ENCODE measurements around the gene DBNDD2. TPM values are rescaled to one million over a fixed set of nuclear protein-coding genes. Genes with fewer than 3 reads are reported as not detected.

DBNDD2 gene
- total RNA-seq, 1 experiment from 2014 or later: 58.7 TPM

- TF ChIP-seq, protein P1, sequence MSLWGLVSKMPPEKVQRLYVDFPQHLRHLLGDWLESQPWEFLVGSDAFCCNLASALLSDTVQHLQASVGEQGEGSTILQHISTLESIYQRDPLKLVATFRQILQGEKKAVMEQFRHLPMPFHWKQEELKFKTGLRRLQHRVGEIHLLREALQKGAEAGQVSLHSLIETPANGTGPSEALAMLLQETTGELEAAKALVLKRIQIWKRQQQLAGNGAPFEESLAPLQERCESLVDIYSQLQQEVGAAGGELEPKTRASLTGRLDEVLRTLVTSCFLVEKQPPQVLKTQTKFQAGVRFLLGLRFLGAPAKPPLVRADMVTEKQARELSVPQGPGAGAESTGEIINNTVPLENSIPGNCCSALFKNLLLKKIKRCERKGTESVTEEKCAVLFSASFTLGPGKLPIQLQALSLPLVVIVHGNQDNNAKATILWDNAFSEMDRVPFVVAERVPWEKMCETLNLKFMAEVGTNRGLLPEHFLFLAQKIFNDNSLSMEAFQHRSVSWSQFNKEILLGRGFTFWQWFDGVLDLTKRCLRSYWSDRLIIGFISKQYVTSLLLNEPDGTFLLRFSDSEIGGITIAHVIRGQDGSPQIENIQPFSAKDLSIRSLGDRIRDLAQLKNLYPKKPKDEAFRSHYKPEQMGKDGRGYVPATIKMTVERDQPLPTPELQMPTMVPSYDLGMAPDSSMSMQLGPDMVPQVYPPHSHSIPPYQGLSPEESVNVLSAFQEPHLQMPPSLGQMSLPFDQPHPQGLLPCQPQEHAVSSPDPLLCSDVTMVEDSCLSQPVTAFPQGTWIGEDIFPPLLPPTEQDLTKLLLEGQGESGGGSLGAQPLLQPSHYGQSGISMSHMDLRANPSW (CRISPR knock-in tag; conservative IDR thresholded peaks at IDR 0.05; ENCODE audit: low read depth): no peak
- TF ChIP-seq ZNF317 (CRISPR knock-in tag; IDR thresholded peaks at IDR 0.05; ENCODE audit: borderline replicate concordance, low read depth): no peak
- TF ChIP-seq, protein P2, sequence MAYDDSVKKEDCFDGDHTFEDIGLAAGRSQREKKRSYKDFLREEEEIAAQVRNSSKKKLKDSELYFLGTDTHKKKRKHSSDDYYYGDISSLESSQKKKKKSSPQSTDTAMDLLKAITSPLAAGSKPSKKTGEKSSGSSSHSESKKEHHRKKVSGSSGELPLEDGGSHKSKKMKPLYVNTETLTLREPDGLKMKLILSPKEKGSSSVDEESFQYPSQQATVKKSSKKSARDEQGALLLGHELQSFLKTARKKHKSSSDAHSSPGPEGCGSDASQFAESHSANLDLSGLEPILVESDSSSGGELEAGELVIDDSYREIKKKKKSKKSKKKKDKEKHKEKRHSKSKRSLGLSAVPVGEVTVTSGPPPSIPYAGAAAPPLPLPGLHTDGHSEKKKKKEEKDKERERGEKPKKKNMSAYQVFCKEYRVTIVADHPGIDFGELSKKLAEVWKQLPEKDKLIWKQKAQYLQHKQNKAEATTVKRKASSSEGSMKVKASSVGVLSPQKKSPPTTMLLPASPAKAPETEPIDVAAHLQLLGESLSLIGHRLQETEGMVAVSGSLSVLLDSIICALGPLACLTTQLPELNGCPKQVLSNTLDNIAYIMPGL (CRISPR knock-in tag; IDR thresholded peaks at IDR 0.05): peak; percentile 69; the same call in 1 of the 2 replicates
- TF ChIP-seq NR1H2 (CRISPR knock-in tag; IDR thresholded peaks at IDR 0.05): no peak
- peak; percentile 89 for TF ChIP-seq CREM (CRISPR knock-in tag; IDR thresholded peaks at IDR 0.05)
- TF ChIP-seq, protein P3, sequence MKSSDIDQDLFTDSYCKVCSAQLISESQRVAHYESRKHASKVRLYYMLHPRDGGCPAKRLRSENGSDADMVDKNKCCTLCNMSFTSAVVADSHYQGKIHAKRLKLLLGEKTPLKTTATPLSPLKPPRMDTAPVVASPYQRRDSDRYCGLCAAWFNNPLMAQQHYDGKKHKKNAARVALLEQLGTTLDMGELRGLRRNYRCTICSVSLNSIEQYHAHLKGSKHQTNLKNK (CRISPR knock-in tag; IDR thresholded peaks at IDR 0.05): no peak
- no peak for TF ChIP-seq ZNF219 (CRISPR knock-in tag; IDR thresholded peaks at IDR 0.05; ENCODE audit: borderline replicate concordance)
- no peak for TF ChIP-seq RORB (CRISPR knock-in tag; IDR thresholded peaks at IDR 0.05)
- TF ChIP-seq SOX15 (CRISPR knock-in tag; IDR thresholded peaks at IDR 0.05): no peak
- TF ChIP-seq ELF4 (CRISPR knock-in tag; IDR thresholded peaks at IDR 0.05; ENCODE audit: low read depth): no peak
- TF ChIP-seq GTF2I (CRISPR knock-in tag; conservative IDR thresholded peaks at IDR 0.05): no peak
- TF ChIP-seq CREB1 (CRISPR knock-in tag; IDR thresholded peaks at IDR 0.05): no peak
Measured at GRCh38 chr20:45415822-45416637, 7.9 kb downstream of the DBNDD2 start, which contains the start of gene PIGT (continued).

DNA sequence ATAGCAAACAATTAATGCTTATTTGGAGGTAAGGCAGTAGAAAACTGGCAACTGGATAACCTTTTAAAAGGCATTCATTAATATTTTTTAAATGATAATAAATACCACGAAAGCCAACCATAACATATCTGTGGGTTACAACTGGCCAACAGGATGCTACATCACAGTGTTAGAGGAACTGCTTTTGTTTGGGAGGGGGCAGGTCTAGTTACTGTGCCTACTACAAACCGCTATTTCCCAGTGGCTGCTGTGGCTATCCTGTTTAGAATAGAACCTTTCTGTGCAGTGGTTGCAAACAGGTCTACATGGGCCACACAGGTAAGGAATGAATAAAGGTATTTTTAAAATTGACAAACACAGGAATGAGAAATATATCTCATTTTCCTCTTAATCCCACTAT lies 8.8 kb downstream of the DBNDD2 start:
- CTCF ChIA-PET: interaction anchor here (1.2 to 2.1 kb wide), 5 partner anchors 10 to 354 kb away, joined by 3 to 30 read pairs (median 10); no protein-coding TSS in a partner anchor
- no peaks in the 10 kb centered on the region for H3K27me3 Mint-ChIP-seq (ENCODE audit: low read depth)

More for the DNA sequence above, 8.8 kb downstream of the DBNDD2 start:
- DNase-seq (ENCODE audit: low spot score): no peak
- no peak for ATAC-seq
- Mint-ChIP-seq H3K27ac (no peak overlapping the region), H3K4me1 (peaks cover 10% of the 10 kb centered on the region), H3K36me3 (peaks cover 27% of the 10 kb centered on the region), H3K4me3 (peak overlapping the region; percentile 91), H3K9me3 (no peaks in the 10 kb centered on the region)
- TF ChIP-seq SMAD3 (CRISPR knock-in tag; IDR thresholded peaks at IDR 0.05; ENCODE audit: borderline replicate concordance) (no peak), MAX (CRISPR knock-in tag; IDR thresholded peaks at IDR 0.05) (no peak), USF2 (CRISPR knock-in tag; IDR thresholded peaks at IDR 0.05) (no peak), ZNF232 (CRISPR knock-in tag; IDR thresholded peaks at IDR 0.05) (no peak), ZBTB43 (CRISPR knock-in tag; IDR thresholded peaks at IDR 0.05) (no peak), NR3C1 (CRISPR knock-in tag; conservative IDR thresholded peaks at IDR 0.05; ENCODE audit: low read depth) (no peak), PRRX2 (CRISPR knock-in tag; IDR thresholded peaks at IDR 0.05) (no peak), EMX1 (CRISPR knock-in tag; IDR thresholded peaks at IDR 0.05) (no peak), E2F1 (CRISPR knock-in tag; IDR thresholded peaks at IDR 0.05) (no peak), ZNF416 (CRISPR knock-in tag; IDR thresholded peaks at IDR 0.05) (no peak)
- TF ChIP-seq, protein P4, sequence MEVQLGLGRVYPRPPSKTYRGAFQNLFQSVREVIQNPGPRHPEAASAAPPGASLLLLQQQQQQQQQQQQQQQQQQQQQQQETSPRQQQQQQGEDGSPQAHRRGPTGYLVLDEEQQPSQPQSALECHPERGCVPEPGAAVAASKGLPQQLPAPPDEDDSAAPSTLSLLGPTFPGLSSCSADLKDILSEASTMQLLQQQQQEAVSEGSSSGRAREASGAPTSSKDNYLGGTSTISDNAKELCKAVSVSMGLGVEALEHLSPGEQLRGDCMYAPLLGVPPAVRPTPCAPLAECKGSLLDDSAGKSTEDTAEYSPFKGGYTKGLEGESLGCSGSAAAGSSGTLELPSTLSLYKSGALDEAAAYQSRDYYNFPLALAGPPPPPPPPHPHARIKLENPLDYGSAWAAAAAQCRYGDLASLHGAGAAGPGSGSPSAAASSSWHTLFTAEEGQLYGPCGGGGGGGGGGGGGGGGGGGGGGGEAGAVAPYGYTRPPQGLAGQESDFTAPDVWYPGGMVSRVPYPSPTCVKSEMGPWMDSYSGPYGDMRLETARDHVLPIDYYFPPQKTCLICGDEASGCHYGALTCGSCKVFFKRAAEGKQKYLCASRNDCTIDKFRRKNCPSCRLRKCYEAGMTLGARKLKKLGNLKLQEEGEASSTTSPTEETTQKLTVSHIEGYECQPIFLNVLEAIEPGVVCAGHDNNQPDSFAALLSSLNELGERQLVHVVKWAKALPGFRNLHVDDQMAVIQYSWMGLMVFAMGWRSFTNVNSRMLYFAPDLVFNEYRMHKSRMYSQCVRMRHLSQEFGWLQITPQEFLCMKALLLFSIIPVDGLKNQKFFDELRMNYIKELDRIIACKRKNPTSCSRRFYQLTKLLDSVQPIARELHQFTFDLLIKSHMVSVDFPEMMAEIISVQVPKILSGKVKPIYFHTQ (CRISPR knock-in tag; IDR thresholded peaks at IDR 0.05): no peak
- POLR2A ChIA-PET: interaction anchor here (1.6 kb wide), 1 partner anchor 54 kb away, joined by 5 read pairs; the partner anchor contains the start of gene SYS1
